Mesendoderm (in vitro differentiated cells): Measurements from ENCODE around the gene NXPH1.

Source experiments
- DNase-seq: peaks from one replicate; pipeline ENCODE4 v3.0.0; 2013
- H2AK5ac ChIP-seq: 2 replicates; pipeline ENCODE4 v1.6.1; 2013; ENCODE audit warnings: low read length, inconsistent platforms
- H2BK120ac ChIP-seq: 2 replicates; pipeline ENCODE4 v1.6.1; 2013; ENCODE audit warnings: low read depth, mild to moderate bottlenecking, low read length, moderate library complexity, mixed read lengths
- H2BK15ac ChIP-seq: replicated peaks from 2 replicates; pipeline ENCODE4 v1.6.1; 2013; ENCODE audit warnings: low read depth, mild to moderate bottlenecking, moderate library complexity
- H2BK5ac ChIP-seq: 2 replicates; pipeline ENCODE4 v1.6.1; 2013; ENCODE audit warnings: low read length, inconsistent platforms
- H3K18ac ChIP-seq: 2 replicates; pipeline ENCODE4 v1.6.1; 2013; ENCODE audit warnings: mild to moderate bottlenecking, low read length, mixed read lengths
- H3K23ac ChIP-seq: one replicate; pipeline ENCODE4 v1.6.1; 2013; ENCODE audit warnings: low read length
- H3K27ac ChIP-seq: 2 replicates; pipeline ENCODE4 v1.5.1; 2013; ENCODE audit warnings: low read depth, mild to moderate bottlenecking, inconsistent platforms, low read length, moderate library complexity
- H3K27me3 ChIP-seq: 2 replicates; pipeline ENCODE4 v1.6.1; 2013; ENCODE audit warnings: low read length, control low read depth, mild to moderate bottlenecking, inconsistent platforms; ENCODE audit not compliant: insufficient read depth, poor library complexity
- H3K36me3 ChIP-seq: 2 replicates; pipeline ENCODE4 v1.6.1; 2013; ENCODE audit warnings: low read length, inconsistent platforms; ENCODE audit not compliant: control insufficient read depth, insufficient read depth
- H3K4ac ChIP-seq: one replicate; pipeline ENCODE4 v1.6.1; 2013; ENCODE audit warnings: low read depth, mild to moderate bottlenecking, low read length, moderate library complexity
- H3K4me1 ChIP-seq: 2 replicates; pipeline ENCODE4 v1.6.1; 2013; ENCODE audit warnings: low read depth, low read length, inconsistent platforms; ENCODE audit not compliant: control insufficient read depth
- H3K4me2 ChIP-seq: 2 replicates; pipeline ENCODE4 v1.6.1; 2013; ENCODE audit warnings: low read length
- H3K4me3 ChIP-seq: 2 replicates; pipeline ENCODE4 v1.5.1; 2013; ENCODE audit warnings: mild to moderate bottlenecking, low read length
- H3K56ac ChIP-seq: one replicate; pipeline ENCODE4 v1.6.1; 2013; ENCODE audit warnings: low read length
- H3K79me1 ChIP-seq: 2 replicates; pipeline ENCODE4 v1.6.1; 2013; ENCODE audit warnings: low read length, inconsistent platforms
- H3K79me2 ChIP-seq: 2 replicates; pipeline ENCODE4 v1.6.1; 2013; ENCODE audit warnings: mild to moderate bottlenecking, low read length; ENCODE audit not compliant: control insufficient read depth, insufficient read depth
- H3K9ac ChIP-seq: 2 replicates; pipeline ENCODE4 v1.6.1; 2013; ENCODE audit warnings: low read length, inconsistent platforms
- H4K5ac ChIP-seq: one replicate; pipeline ENCODE4 v1.6.1; 2013; ENCODE audit warnings: low read length
- H4K8ac ChIP-seq: one replicate; pipeline ENCODE4 v1.6.1; 2013; ENCODE audit warnings: low read depth, mild to moderate bottlenecking, control low read depth, low read length, moderate library complexity
- WGBS: extraction: QIAGEN DNeasy Blood & Tissue Kit; methylation state at CpG from one replicate; pipeline ENCODE4 v1.1.7; 2013; ENCODE audit warnings: low lambda C conversion rate, missing lambda C conversion rate; ENCODE audit not compliant: insufficient coverage; ENCODE audit errors: extremely low coverage; 5-methylcytosine and 5-hydroxymethylcytosine counted together

NXPH1 gene

GRCh38 chr7:8639668-8640067 is 206.3 kb downstream of the NXPH1 start:
- WGBS = no CpG with 5 or more reads among the region's 5 CpGs
- no peak for DNase-seq
- no peak overlapping the region for H3K9ac ChIP-seq
- H3K23ac ChIP-seq = no peak overlapping the region
- H3K4me1 ChIP-seq = no peaks in the 10 kb centered on the region
- no peak overlapping the region for H3K56ac ChIP-seq
- H4K8ac ChIP-seq = no peak overlapping the region
- no peak overlapping the region for H2BK5ac ChIP-seq
- H3K79me1 ChIP-seq = no peaks in the 10 kb centered on the region
- H2AK5ac ChIP-seq = no peak overlapping the region
- H3K36me3 ChIP-seq = no peaks in the 10 kb centered on the region
- H4K5ac ChIP-seq = no peak overlapping the region
- no peaks in the 10 kb centered on the region for H3K79me2 ChIP-seq
- H3K4me2 ChIP-seq = no peak overlapping the region
- no peaks in the 10 kb centered on the region for H3K27me3 ChIP-seq
- no peak overlapping the region for H3K4me3 ChIP-seq
- no peak overlapping the region for H2BK15ac ChIP-seq
- H3K27ac ChIP-seq = no peak overlapping the region
- no peak overlapping the region for H3K4ac ChIP-seq
- H3K18ac ChIP-seq = no peak overlapping the region
- H2BK120ac ChIP-seq = no peak overlapping the region

GRCh38 chr7:8640671-8641070 is 207.3 kb downstream of the NXPH1 start:
- no peak overlapping the region for H2BK120ac ChIP-seq
- no peaks in the 10 kb centered on the region for H3K27me3 ChIP-seq
- no peak overlapping the region for H3K56ac ChIP-seq
- H2AK5ac ChIP-seq = no peak overlapping the region
- H3K9ac ChIP-seq = no peak overlapping the region
- no peaks in the 10 kb centered on the region for H3K4me1 ChIP-seq
- no peak overlapping the region for H3K4ac ChIP-seq
- H3K36me3 ChIP-seq = no peaks in the 10 kb centered on the region
- WGBS = no CpG with 5 or more reads among the region's 1 CpG
- H3K79me1 ChIP-seq = no peaks in the 10 kb centered on the region
- no peak overlapping the region for H3K4me2 ChIP-seq
- H3K27ac ChIP-seq = no peak overlapping the region
- H3K23ac ChIP-seq = no peak overlapping the region
- no peak overlapping the region for H3K4me3 ChIP-seq
- no peak overlapping the region for H4K8ac ChIP-seq
- H4K5ac ChIP-seq = no peak overlapping the region
- H3K18ac ChIP-seq = no peak overlapping the region
- no peak overlapping the region for H2BK15ac ChIP-seq
- DNase-seq = no peak
- no peak overlapping the region for H2BK5ac ChIP-seq
- H3K79me2 ChIP-seq = no peaks in the 10 kb centered on the region

- Histone ChIP-seq H3K27ac (no peak overlapping the region), H3K36me3 (no peaks in the 10 kb centered on the region), H2BK5ac (no peak overlapping the region), H3K4me3 (no peak overlapping the region), H2AK5ac (no peak overlapping the region), H2BK120ac (no peak overlapping the region), H4K5ac (no peak overlapping the region), H2BK15ac (no peak overlapping the region), H4K8ac (no peak overlapping the region), H3K79me2 (no peaks in the 10 kb centered on the region), H3K79me1 (no peaks in the 10 kb centered on the region), H3K18ac (no peak overlapping the region), H3K27me3 (no peaks in the 10 kb centered on the region), H3K4ac (no peak overlapping the region), H3K9ac (no peak overlapping the region), H3K56ac (no peak overlapping the region), H3K23ac (no peak overlapping the region), H3K4me1 (no peaks in the 10 kb centered on the region), H3K4me2 (no peak overlapping the region)
- DNase-seq = no peak
- no CpG with 5 or more reads among the region's 6 CpGs for WGBS
Observed at GRCh38 chr7:8668627-8669500, 235.5 kb downstream of the NXPH1 start.

DNA sequence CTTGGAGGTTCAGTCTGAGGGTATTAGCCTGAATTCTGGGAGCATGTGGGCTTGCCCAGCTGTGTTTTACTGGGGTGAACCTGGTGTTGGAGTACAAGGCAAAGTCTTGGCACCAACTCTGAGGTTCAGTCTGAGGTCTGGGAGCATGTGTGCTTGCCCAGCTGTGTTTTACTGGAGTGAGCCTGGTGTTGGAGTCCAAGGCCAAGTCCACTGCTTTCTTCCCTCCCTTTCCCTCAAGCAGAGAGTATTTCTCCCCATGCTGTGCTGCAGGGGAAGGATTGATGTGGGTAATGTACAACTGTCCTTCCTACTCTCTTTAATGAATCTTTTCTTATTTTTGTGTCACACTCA is 236.1 kb downstream of the NXPH1 start:
- no peaks in the 10 kb centered on the region for H3K27me3 ChIP-seq
- H3K79me2 ChIP-seq = no peaks in the 10 kb centered on the region
- no peaks in the 10 kb centered on the region for H3K4me1 ChIP-seq
- no peak overlapping the region for H2BK120ac ChIP-seq
- no peak overlapping the region for H2BK15ac ChIP-seq
- DNase-seq = no peak
- no peak overlapping the region for H3K4me3 ChIP-seq
- no peak overlapping the region for H3K4ac ChIP-seq
- H2BK5ac ChIP-seq = no peak overlapping the region
- no peak overlapping the region for H3K9ac ChIP-seq
- no peaks in the 10 kb centered on the region for H3K36me3 ChIP-seq
- no peak overlapping the region for H3K27ac ChIP-seq
- no peak overlapping the region for H3K18ac ChIP-seq
- H3K23ac ChIP-seq = no peak overlapping the region
- H3K56ac ChIP-seq = no peak overlapping the region
- no peaks in the 10 kb centered on the region for H3K79me1 ChIP-seq
- H2AK5ac ChIP-seq = no peak overlapping the region
- no peak overlapping the region for H4K8ac ChIP-seq
- no peak overlapping the region for H3K4me2 ChIP-seq
- H4K5ac ChIP-seq = no peak overlapping the region

- no peak overlapping the region for H3K4ac ChIP-seq
- H3K56ac ChIP-seq = no peak overlapping the region
- no peak overlapping the region for H2BK5ac ChIP-seq
- H3K9ac ChIP-seq = no peak overlapping the region
- no peak overlapping the region for H3K18ac ChIP-seq
- H3K4me1 ChIP-seq = no peaks in the 10 kb centered on the region
- no peak overlapping the region for H3K27ac ChIP-seq
- WGBS = no CpG with 5 or more reads among the region's 4 CpGs
- no peak overlapping the region for H3K23ac ChIP-seq
- no peak overlapping the region for H2BK15ac ChIP-seq
- H3K79me2 ChIP-seq = no peaks in the 10 kb centered on the region
- DNase-seq = no peak
- no peaks in the 10 kb centered on the region for H3K36me3 ChIP-seq
- no peaks in the 10 kb centered on the region for H3K79me1 ChIP-seq
- no peak overlapping the region for H4K5ac ChIP-seq
- H4K8ac ChIP-seq = no peak overlapping the region
- no peak overlapping the region for H3K4me3 ChIP-seq
- no peak overlapping the region for H3K4me2 ChIP-seq
- no peak overlapping the region for H2AK5ac ChIP-seq
- H3K27me3 ChIP-seq = no peaks in the 10 kb centered on the region
- no peak overlapping the region for H2BK120ac ChIP-seq
Observed at GRCh38 chr7:8684426-8684825, 251.0 kb downstream of the NXPH1 start.
